HepG2 (cell line): Measurements from ENCODE around the gene C1QC. TPM values are rescaled to one million over a fixed set of nuclear protein-coding genes. Genes with fewer than 3 reads are reported as not detected.

Source experiments
- ATAC-seq: fragments of 200-7000 bp; cut with Tn5 transposase; 3 replicates; pipeline ENCODE4 v1.9.1; 2020; ENCODE audit warnings: mild to moderate bottlenecking, moderate library complexity
- BruUV-seq: library from RNA; stranded (reverse); fragments of 400-500 nt; replicated peaks from 2 replicates; lab custom pipeline; 2021; lab: Mats Ljungman, UMichigan
- CTCF ChIA-PET: fragments of 300-600 bp; formaldehyde crosslinking; extraction: SDS; loops from one replicate; lab custom pipeline; 2021; ENCODE audit warnings: low total read pairs, inconsistent platforms, low intra/inter-chr PET ratio; lab: Yijun Ruan, JAX
- POLR2A ChIA-PET: fragments of 350-600 bp; sonication (Branson Sonifier 250); formaldehyde crosslinking; loops from one replicate; lab custom pipeline; 2020; ENCODE audit warnings: antibody characterized with exemption, inconsistent platforms; lab: Yijun Ruan, JAX
- DNase-seq: peaks from one replicate; pipeline ENCODE4 v3.0.0-alpha.2; 2015; ENCODE audit warnings: low spot score
- FAIRE-seq: peaks from 3 replicates; lab custom pipeline; 2011; peaks lifted over from hg19 to GRCh38; lab: Jason Lieb, UNC
- H2AFZ ChIP-seq: one replicate; pipeline ENCODE4 v1.6.1; 2011; ENCODE audit warnings: low read length, inconsistent platforms
- H3K27ac ChIP-seq: fragments of 300-600 bp; 3 replicates; pipeline ENCODE4 v1.8.0; 2011; ENCODE audit warnings: mixed run types, mild to moderate bottlenecking, mixed read lengths, low read length, inconsistent platforms; ENCODE audit not compliant: insufficient read depth; ENCODE audit errors: extremely low read length
- H3K27me3 ChIP-seq, 2 experiments: fragments of 200-600 bp in 1 of 2; 2 replicates in 1 of 2; 3 replicates in 1 of 2; pipeline versions ENCODE4 v1.6.0 to v1.8.0; 2011; ENCODE audit warnings: low read length in 2 of 2, mild to moderate bottlenecking in 2 of 2, moderate library complexity in 2 of 2, inconsistent platforms in 1 of 2; ENCODE audit not compliant: insufficient read depth in 2 of 2, control insufficient read depth in 1 of 2
- H3K36me3 ChIP-seq, 2 experiments: fragments of 200-600 bp in 1 of 2; replicated peaks in 1 of 2; 2 replicates in 1 of 2; 3 replicates in 1 of 2; pipeline versions ENCODE4 v1.5.1 to v1.8.0; 2011; ENCODE audit warnings: low read length in 2 of 2, inconsistent platforms in 1 of 2; ENCODE audit not compliant: insufficient read depth in 2 of 2, control insufficient read depth in 1 of 2
- H3K4me1 ChIP-seq: 2 replicates; pipeline ENCODE4 v1.5.1; 2012; ENCODE audit warnings: low read length, inconsistent platforms; ENCODE audit not compliant: insufficient read depth
- H3K4me2 ChIP-seq: 2 replicates; pipeline ENCODE4 v1.6.0; 2011; ENCODE audit warnings: low read depth, low read length, inconsistent platforms
- H3K4me3 ChIP-seq, 3 experiments: fragments of 200-600 bp in 1 of 3; sonication (generic), shearing (Covaris generic) in 1 of 3; replicated peaks in 1 of 3; 2 replicates each; pipeline ENCODE4 v1.5.1; 2011 to 2016; ENCODE audit warnings: low read length in 3 of 3, inconsistent platforms in 2 of 3, low read depth in 2 of 3, mild to moderate bottlenecking in 2 of 3, control low read depth in 1 of 3, mixed read lengths in 1 of 3; ENCODE audit not compliant: insufficient read depth in 1 of 3
- H3K79me2 ChIP-seq: one replicate; pipeline ENCODE4 v1.6.1; 2011; ENCODE audit warnings: low read length, inconsistent platforms; ENCODE audit not compliant: insufficient read depth
- H3K9ac ChIP-seq: 2 replicates; pipeline ENCODE4 v1.6.0; 2011; ENCODE audit warnings: mild to moderate bottlenecking, low read depth, low read length, inconsistent platforms; ENCODE audit not compliant: insufficient read depth
- H3K9me3 ChIP-seq: 2 replicates; pipeline ENCODE4 v1.5.1; 2012; ENCODE audit warnings: mild to moderate bottlenecking, low read length
- H4K20me1 ChIP-seq: 2 replicates; pipeline ENCODE4 v1.6.0; 2011; ENCODE audit warnings: inconsistent platforms, mild to moderate bottlenecking, low read length, moderate library complexity; ENCODE audit not compliant: insufficient read depth
- ARHGAP35 ChIP-seq: sonication (generic); formaldehyde crosslinking; IDR thresholded peaks from 2 replicates; pipeline ENCODE4 v1.9.0; 2022; ENCODE audit warnings: mild to moderate bottlenecking, inconsistent platforms, moderate library complexity, missing genetic modification reagents, borderline replicate concordance
- CEBPZ ChIP-seq: IDR thresholded peaks from 2 replicates; pipeline ENCODE4 v1.6.1; 2012; ENCODE audit warnings: low read length, improper control_type of control experiment
- KLF16 ChIP-seq, 2 experiments: sonication (generic) in 1 of 2; formaldehyde crosslinking in 1 of 2; IDR thresholded peaks; 2 replicates each; pipeline versions ENCODE4 v1.6.1 to v1.8.0; 2016 to 2023; ENCODE audit warnings: missing genetic modification reagents in 2 of 2, missing compliant biosample characterization in 1 of 2
- NFYB ChIP-seq: sonication (generic); formaldehyde crosslinking; IDR thresholded peaks from 2 replicates; pipeline ENCODE4 v1.4.0; 2020; ENCODE audit warnings: missing genetic modification reagents
- NFYC ChIP-seq: IDR thresholded peaks from 2 replicates; pipeline ENCODE4 v1.6.1; 2016; ENCODE audit warnings: missing genetic modification reagents, missing compliant biosample characterization
- TIGD3 ChIP-seq: sonication (generic); formaldehyde crosslinking; IDR thresholded peaks from 2 replicates; pipeline ENCODE4 v1.5.1; 2020; ENCODE audit warnings: mild to moderate bottlenecking, missing genetic modification reagents, borderline replicate concordance
- ZMYM3 ChIP-seq: sonication (generic); formaldehyde crosslinking; IDR thresholded peaks from 2 replicates; pipeline ENCODE4 v1.5.1; 2020; ENCODE audit warnings: mild to moderate bottlenecking, missing genetic modification reagents
- WGBS: methylation state at CpG from one replicate; pipeline ENCODE4 v1.1.6; 2017; ENCODE audit warnings: low lambda C conversion rate; 5-methylcytosine and 5-hydroxymethylcytosine counted together
- in situ Hi-C: cut with HindIII; loops from 2 replicates; pipeline ENCODE4 v1.10.0; 2017; ENCODE audit warnings: low pct_unique_long_range_greater_than_20kb; ENCODE audit not compliant: extremely low pct_ligation_motif_present
- intact Hi-C: fragments of 100-400 bp; cut with micrococcal nuclease; formaldehyde crosslinking; loops from one replicate; pipeline ENCODE4 v1.10.0; 2022; ENCODE audit not compliant: unreplicated experiment
- polyA plus RNA-seq, 8 experiments: library from polyadenylated mRNA; depleted of rRNA in 3 of 8; stranded (reverse) in 7 of 8; unstranded in 1 of 8; fragments of >200 nt; fragmentation: Illumina TruSeq in 4 of 8; extraction: Trizol in 4 of 8; gene quantifications; 2 replicates each; pipeline versions ENCODE4 v1.2.1 to v1.2.3, GENCODE V29; 2011 to 2016; ENCODE audit warnings: low read depth in 4 of 8, missing spikeins in 1 of 8, mixed read lengths in 1 of 8; ENCODE audit not compliant: insufficient read depth in 1 of 8
- total RNA-seq, 5 experiments: library from RNA; depleted of rRNA; stranded (reverse); fragments of >200 nt; fragmentation: Illumina TruSeq; extraction: Trizol; gene quantifications; 2 replicates each; pipeline ENCODE4 v1.2.3, GENCODE V29; 2016; ENCODE audit warnings: low read depth in 1 of 5
- TF ChIP-seq, protein P1 (sequence below): sonication (generic); formaldehyde crosslinking; IDR thresholded peaks from 2 replicates; pipeline ENCODE4 v1.5.0; 2020; ENCODE audit warnings: mild to moderate bottlenecking, missing genetic modification reagents

The C1QC gene
- total and polyA plus RNA-seq, 2 of the 13 experiments (the other 11 are each of a cell fraction or from before 2014, with no cell fraction given): not detected

GRCh38 chr1:22661880-22662279, 18.4 kb downstream of the C1QC start (continued):
- TF ChIP-seq, protein P1, sequence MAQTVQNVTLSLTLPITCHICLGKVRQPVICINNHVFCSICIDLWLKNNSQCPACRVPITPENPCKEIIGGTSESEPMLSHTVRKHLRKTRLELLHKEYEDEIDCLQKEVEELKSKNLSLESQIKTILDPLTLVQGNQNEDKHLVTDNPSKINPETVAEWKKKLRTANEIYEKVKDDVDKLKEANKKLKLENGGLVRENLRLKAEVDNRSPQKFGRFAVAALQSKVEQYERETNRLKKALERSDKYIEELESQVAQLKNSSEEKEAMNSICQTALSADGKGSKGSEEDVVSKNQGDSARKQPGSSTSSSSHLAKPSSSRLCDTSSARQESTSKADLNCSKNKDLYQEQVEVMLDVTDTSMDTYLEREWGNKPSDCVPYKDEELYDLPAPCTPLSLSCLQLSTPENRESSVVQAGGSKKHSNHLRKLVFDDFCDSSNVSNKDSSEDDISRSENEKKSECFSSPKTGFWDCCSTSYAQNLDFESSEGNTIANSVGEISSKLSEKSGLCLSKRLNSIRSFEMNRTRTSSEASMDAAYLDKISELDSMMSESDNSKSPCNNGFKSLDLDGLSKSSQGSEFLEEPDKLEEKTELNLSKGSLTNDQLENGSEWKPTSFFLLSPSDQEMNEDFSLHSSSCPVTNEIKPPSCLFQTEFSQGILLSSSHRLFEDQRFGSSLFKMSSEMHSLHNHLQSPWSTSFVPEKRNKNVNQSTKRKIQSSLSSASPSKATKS (CRISPR knock-in tag): no peak
- TF ChIP-seq TIGD3 (CRISPR knock-in tag) (no peak), ZMYM3 (CRISPR knock-in tag) (no peak), ARHGAP35 (CRISPR knock-in tag) (no peak), CEBPZ (no peak)

DNA sequence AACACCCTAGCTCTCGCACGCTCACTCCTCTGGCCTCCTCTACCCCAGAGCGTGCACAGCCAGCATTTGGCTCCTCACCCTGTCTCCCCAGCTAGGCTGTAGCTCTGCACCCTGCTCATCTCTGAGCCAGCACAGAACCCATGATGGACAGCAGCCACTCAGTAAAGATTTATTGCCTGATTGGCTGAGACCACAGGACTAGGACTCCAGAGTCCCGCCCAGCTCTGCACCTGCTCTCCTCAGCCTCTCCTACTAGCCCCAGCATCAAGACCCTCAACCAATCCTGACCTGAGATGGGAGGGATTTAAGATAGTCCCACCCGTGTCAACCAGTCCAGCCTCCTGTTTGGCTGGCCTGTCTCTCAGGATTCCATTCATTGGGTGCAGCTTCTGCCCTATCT, 18.9 kb downstream of the C1QC start:
- ChIA-PET POLR2A (no interaction called here), CTCF (no interaction called here)
- FAIRE-seq (no peak), ATAC-seq (peak; percentile 75), DNase-seq (no peak)
- WGBS: 65% methylated on average over 4 of the region's 5 CpGs
- H3K36me3 ChIP-seq: no peaks in the 10 kb centered on the region
- H2AFZ ChIP-seq: no peak overlapping the region
- no TSS peak for BruUV-seq
- no peaks in the 10 kb centered on the region for H3K79me2 ChIP-seq
- no peak overlapping the region for H3K9ac ChIP-seq
- no peak overlapping the region for H3K27ac ChIP-seq
- no peaks in the 10 kb centered on the region for H3K4me1 ChIP-seq
- no peaks in the 10 kb centered on the region; a peak in 3 of 5 replicates for H3K27me3 ChIP-seq
- no peaks in the 10 kb centered on the region for H3K9me3 ChIP-seq
- H4K20me1 ChIP-seq: no peaks in the 10 kb centered on the region
- intact Hi-C loops (no loop called here), in situ Hi-C loops (no loop called here)
- peak; percentile 67 for TF ChIP-seq NFYC (CRISPR knock-in tag)
- no peak for TF ChIP-seq KLF16 (CRISPR knock-in tag; IDR thresholded peaks at IDR 0.05)
- TF ChIP-seq NFYB (CRISPR knock-in tag): peak; percentile 65
- H3K4me3 ChIP-seq: no peak overlapping the region
- no peak overlapping the region for H3K4me2 ChIP-seq
